Cardiac fibroblast (primary cell): Measurements from ENCODE around the gene SORT1.

ENCODE experiments used
- DNase-seq, 2 donors: peaks; one replicate each; pipeline versions ENCODE4 v3.0.0 to v3.0.0-alpha.2; 2010; ENCODE audit warnings: low read depth in 2 of 2
- H3K4me3 ChIP-seq, 2 donors: replicated peaks in 1 of 2; 1 replicate in 1 of 2; 2 replicates in 1 of 2; pipeline ENCODE4 v1.5.1; 2011; ENCODE audit warnings: low read depth in 2 of 2, low read length in 2 of 2, mild to moderate bottlenecking in 2 of 2, moderate library complexity in 1 of 2
- CTCF ChIP-seq: IDR thresholded peaks from one replicate; pipeline ENCODE4 v1.5.1; 2011; ENCODE audit warnings: low read depth, mild to moderate bottlenecking, low read length, inconsistent platforms

SORT1 gene

GRCh38 chr1:109282952-109283747 lies 114.6 kb downstream of the SORT1 start, which contains the start of gene PSRC1:
TSS of gene PSRC1 (minus strand) at chr1:109283145.
- peak; percentile 97 to 98 for DNase-seq
- TF ChIP-seq CTCF: peak; percentile 67
- peak within 1 kb of the TSS; percentile 68 to 90 for H3K4me3 ChIP-seq

GRCh38 chr1:109282497-109282951 lies 115.2 kb downstream of the SORT1 start:
- TF ChIP-seq CTCF: no peak
- DNase-seq: no peak
- peak overlapping the region; percentile 68 to 90 for H3K4me3 ChIP-seq

- H3K4me3 ChIP-seq: peak overlapping the region; percentile 68 to 90
- peak; percentile 37 to 47 for DNase-seq
- TF ChIP-seq CTCF: no peak
Observed at GRCh38 chr1:109281680-109282496, 115.8 kb downstream of the SORT1 start.

- no peak overlapping the region for H3K4me3 ChIP-seq
- no peak for DNase-seq
- TF ChIP-seq CTCF: no peak
Observed at GRCh38 chr1:109280862-109281261, 116.9 kb downstream of the SORT1 start.

GRCh38 chr1:109279615-109280278 lies 118.0 kb downstream of the SORT1 start:
- H3K4me3 ChIP-seq: no peak overlapping the region
- TF ChIP-seq CTCF: no peak
- DNase-seq: no peak

GRCh38 chr1:109277434-109278204 lies 120.1 kb downstream of the SORT1 start:
- peak; percentile 94 for TF ChIP-seq CTCF
- H3K4me3 ChIP-seq: no peak overlapping the region
- DNase-seq: peak; percentile 78 to 80
